Testis (tissue), 3 donors: ENCODE measurements around the gene HACL1. TPM values are rescaled to one million over a fixed set of nuclear protein-coding genes. Genes with fewer than 3 reads are reported as not detected.

Experiments used
- DNase-seq: peaks from one replicate; pipeline ENCODE4 v3.0.0-alpha.2; 2019
- H3K27ac ChIP-seq, 2 donors: fragments of 200-600 bp; sonication (generic); one replicate each; pipeline ENCODE4 v1.5.1; 2019
- H3K27me3 ChIP-seq: fragments of 200-600 bp; sonication (generic); one replicate; pipeline ENCODE4 v1.5.1; 2019
- H3K36me3 ChIP-seq: fragments of 200-600 bp; sonication (generic); one replicate; pipeline ENCODE4 v1.5.1; 2017; ENCODE audit warnings: low read depth; ENCODE audit errors: missing control alignments
- H3K4me1 ChIP-seq: fragments of 200-600 bp; sonication (generic); one replicate; pipeline ENCODE4 v1.5.1; 2019
- H3K4me3 ChIP-seq, 2 donors: fragments of 200-600 bp; sonication (generic); one replicate each; pipeline ENCODE4 v1.5.1; 2017 to 2019
- H3K9me3 ChIP-seq: fragments of 200-600 bp; sonication (generic); one replicate; pipeline ENCODE4 v1.5.1; 2017
- POLR2A ChIP-seq: fragments of 450-650 bp; IDR thresholded peaks from one replicate; pipeline ENCODE4 v1.6.1; 2017; ENCODE audit warnings: antibody characterized with exemption, mild to moderate bottlenecking, moderate library complexity
- WGBS, 2 donors: methylation state at CpG; one replicate each; pipeline ENCODE4 v1.1.5; 2018; 5-methylcytosine and 5-hydroxymethylcytosine counted together
- intact Hi-C: fragments of 100-400 bp; cut with DNase I; formaldehyde crosslinking; loops from one replicate; pipeline ENCODE4 v1.15.1; 2023; ENCODE audit warnings: low total_unique reads
- polyA plus RNA-seq: library from polyadenylated mRNA; stranded (reverse); fragments of 350-450 nt; fragmentation: Illumina TruSeq; extraction: RNeasy Lipid Tissue Mini Kit (QIAGEN cat#74804); gene quantifications from one replicate; pipeline ENCODE4 v1.2.3, GENCODE V29; 2014; ENCODE audit warnings: low read depth, low replicate concordance; ENCODE audit not compliant: insufficient read depth
- total RNA-seq, 2 donors: library from RNA; depleted of rRNA; stranded (reverse); fragments of >200 nt; gene quantifications; one replicate each; pipeline ENCODE4 v1.2.3, GENCODE V29; 2016
- TF ChIP-seq, protein P1 (sequence below), 3 experiments: fragments of 450-650 bp in 2 of 3; fragments of 200-600 bp in 1 of 3; sonication (generic) in 1 of 3; IDR thresholded peaks; one replicate each; pipeline ENCODE4 v1.5.1; 2016 to 2019; ENCODE audit warnings: antibody characterized with exemption in 3 of 3, mild to moderate bottlenecking in 2 of 3, moderate library complexity in 1 of 3

Gene HACL1
- total and polyA plus RNA-seq, 3 donors from 2014 or later = 35.7 to 44.3 (median 42.2) TPM

- no peaks in the 10 kb centered on the region for H3K27me3 ChIP-seq
- H3K4me1 ChIP-seq = no peaks in the 10 kb centered on the region
- no peaks in the 10 kb centered on the region for H3K36me3 ChIP-seq
- intact Hi-C loops = no loop called here
- H3K4me3 ChIP-seq = no peak overlapping the region
- DNase-seq = no peak
- no peaks in the 10 kb centered on the region for H3K9me3 ChIP-seq
- TF ChIP-seq POLR2A = no peak
- TF ChIP-seq, protein P1, sequence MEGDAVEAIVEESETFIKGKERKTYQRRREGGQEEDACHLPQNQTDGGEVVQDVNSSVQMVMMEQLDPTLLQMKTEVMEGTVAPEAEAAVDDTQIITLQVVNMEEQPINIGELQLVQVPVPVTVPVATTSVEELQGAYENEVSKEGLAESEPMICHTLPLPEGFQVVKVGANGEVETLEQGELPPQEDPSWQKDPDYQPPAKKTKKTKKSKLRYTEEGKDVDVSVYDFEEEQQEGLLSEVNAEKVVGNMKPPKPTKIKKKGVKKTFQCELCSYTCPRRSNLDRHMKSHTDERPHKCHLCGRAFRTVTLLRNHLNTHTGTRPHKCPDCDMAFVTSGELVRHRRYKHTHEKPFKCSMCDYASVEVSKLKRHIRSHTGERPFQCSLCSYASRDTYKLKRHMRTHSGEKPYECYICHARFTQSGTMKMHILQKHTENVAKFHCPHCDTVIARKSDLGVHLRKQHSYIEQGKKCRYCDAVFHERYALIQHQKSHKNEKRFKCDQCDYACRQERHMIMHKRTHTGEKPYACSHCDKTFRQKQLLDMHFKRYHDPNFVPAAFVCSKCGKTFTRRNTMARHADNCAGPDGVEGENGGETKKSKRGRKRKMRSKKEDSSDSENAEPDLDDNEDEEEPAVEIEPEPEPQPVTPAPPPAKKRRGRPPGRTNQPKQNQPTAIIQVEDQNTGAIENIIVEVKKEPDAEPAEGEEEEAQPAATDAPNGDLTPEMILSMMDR (IDR thresholded peaks at IDR 0.05) = no peak
- 88 to 92% methylated on average over 7 of the region's 7 CpGs for WGBS, 2 donors
- H3K27ac ChIP-seq = no peak overlapping the region
These were observed 88.3 kb downstream of the HACL1 start for GRCh38 chr3:15513116-15513515.

DNA sequence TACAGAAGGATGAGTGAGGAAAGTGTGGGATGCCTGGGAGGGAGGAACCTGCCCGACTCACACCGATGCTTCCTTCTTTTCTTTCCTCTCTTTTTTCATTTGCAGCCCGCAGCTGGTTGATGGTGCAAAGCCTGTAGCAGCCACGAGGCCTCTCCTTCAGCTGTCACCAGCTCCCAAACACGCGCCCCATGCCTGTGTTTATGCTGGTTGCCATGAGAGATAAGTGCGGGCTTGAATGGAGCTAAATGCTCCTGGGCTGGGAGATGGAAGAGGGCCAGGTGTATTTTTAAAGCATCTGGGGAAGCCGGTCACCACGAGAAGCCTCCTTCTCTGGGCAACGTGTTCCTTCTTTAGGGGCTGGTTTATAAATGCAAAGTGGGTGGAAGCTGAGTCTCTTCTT, 89.2 kb downstream of the HACL1 start:
- peak; percentile 41 for DNase-seq
- 47 to 56% methylated on average over 10 of the region's 10 CpGs for WGBS, 2 donors
- intact Hi-C loops = no loop called here
- H3K27me3 ChIP-seq = no peaks in the 10 kb centered on the region
- no peaks in the 10 kb centered on the region for H3K4me1 ChIP-seq
- no peak overlapping the region for H3K4me3 ChIP-seq
- H3K36me3 ChIP-seq = no peaks in the 10 kb centered on the region
- H3K9me3 ChIP-seq = no peaks in the 10 kb centered on the region
- no peak overlapping the region for H3K27ac ChIP-seq
- TF ChIP-seq, protein P1 (IDR thresholded peaks at IDR 0.05) = no peak
- TF ChIP-seq POLR2A = no peak

- no peak overlapping the region for H3K27ac ChIP-seq
- H3K27me3 ChIP-seq = no peaks in the 10 kb centered on the region
- H3K36me3 ChIP-seq = no peaks in the 10 kb centered on the region
- H3K4me3 ChIP-seq = no peak overlapping the region
- intact Hi-C loops = no loop called here
- TF ChIP-seq, protein P1 (IDR thresholded peaks at IDR 0.05) = no peak
- TF ChIP-seq POLR2A = no peak
- H3K9me3 ChIP-seq = no peaks in the 10 kb centered on the region
- WGBS, 2 donors = 90 to 95% methylated on average over 3 of the region's 3 CpGs
- no peak for DNase-seq
- no peaks in the 10 kb centered on the region for H3K4me1 ChIP-seq
These were observed 90.2 kb downstream of the HACL1 start for GRCh38 chr3:15511156-15511555.

Other genes with a start within 250 kb of the HACL1 start
- 10 to 100 TPM; 45.1 to 49.4 TPM for gene METTL6, start 174.0 kb downstream of the HACL1 start, total RNA-seq
- 42.9 TPM for gene METTL6, start 174.0 kb downstream of the HACL1 start, polyA plus RNA-seq
- gene EAF1, start 174.0 kb downstream of the HACL1 start, total RNA-seq = 10 to 100 TPM; 25.5 to 33.4 TPM
- 28.5 TPM for gene EAF1, start 174.0 kb downstream of the HACL1 start, polyA plus RNA-seq
- gene COLQ, start 79.9 kb downstream of the HACL1 start, total RNA-seq = 1 to 10 TPM; 5.4 to 7.6 TPM
- 6.7 TPM for gene COLQ, start 79.9 kb downstream of the HACL1 start, polyA plus RNA-seq
- gene BTD, start 176 bp upstream of the HACL1 start, total RNA-seq = 10 to 100 TPM; 31.3 to 44.7 TPM
- 54.7 TPM for gene BTD, start 176 bp upstream of the HACL1 start, polyA plus RNA-seq
- gene ANKRD28, start 196.4 kb upstream of the HACL1 start, total RNA-seq = 10 to 100 TPM; 93.8 to 96.3 TPM
- 82.8 TPM for gene ANKRD28, start 196.4 kb upstream of the HACL1 start, polyA plus RNA-seq